Trophoblast cell (in vitro differentiated cells and primary cell): ENCODE measurements around the gene CCDC92.

ENCODE experiments used
- DNase-seq, 2 donors: peaks; one replicate each; pipeline ENCODE4 v3.0.0-alpha.2; 2016
- H2AFZ ChIP-seq: 2 replicates; pipeline ENCODE4 v1.6.1; 2013; ENCODE audit warnings: low read length, moderate library complexity, mild to moderate bottlenecking; ENCODE audit not compliant: insufficient read depth, poor library complexity
- H2AK5ac ChIP-seq: 2 replicates; pipeline ENCODE4 v1.6.1; 2013; ENCODE audit warnings: mild to moderate bottlenecking, low read length
- H2BK120ac ChIP-seq: 2 replicates; pipeline ENCODE4 v1.6.1; 2013; ENCODE audit warnings: low read length, mild to moderate bottlenecking, moderate library complexity; ENCODE audit not compliant: insufficient read depth, poor library complexity
- H2BK12ac ChIP-seq: 2 replicates; pipeline ENCODE4 v1.6.1; 2013; ENCODE audit warnings: mild to moderate bottlenecking, low read length, moderate library complexity
- H2BK5ac ChIP-seq: 2 replicates; pipeline ENCODE4 v1.6.1; 2013; ENCODE audit warnings: low read length, low read depth, moderate library complexity, mild to moderate bottlenecking; ENCODE audit not compliant: poor library complexity
- H3K14ac ChIP-seq: 2 replicates; pipeline ENCODE4 v1.6.1; 2013; ENCODE audit warnings: mild to moderate bottlenecking, low read length
- H3K18ac ChIP-seq: 2 replicates; pipeline ENCODE4 v1.6.1; 2013; ENCODE audit warnings: mild to moderate bottlenecking, low read length
- H3K23ac ChIP-seq: 2 replicates; pipeline ENCODE4 v1.6.1; 2013; ENCODE audit warnings: low read length
- H3K27ac ChIP-seq: 2 replicates; pipeline ENCODE4 v1.5.1; 2013; ENCODE audit warnings: low read depth, mild to moderate bottlenecking, inconsistent platforms, low read length, moderate library complexity
- H3K27me3 ChIP-seq: 2 replicates; pipeline ENCODE4 v1.6.1; 2013; ENCODE audit warnings: inconsistent platforms, mild to moderate bottlenecking, low read length, moderate library complexity; ENCODE audit not compliant: insufficient read depth
- H3K36me3 ChIP-seq, 2 experiments: 1 replicate in 1 of 2; 2 replicates in 1 of 2; pipeline ENCODE4 v1.6.1; 2013; ENCODE audit warnings: low read length in 2 of 2, mild to moderate bottlenecking in 2 of 2, moderate library complexity in 1 of 2; ENCODE audit not compliant: insufficient read depth in 2 of 2, control insufficient read depth in 1 of 2
- H3K4ac ChIP-seq: 2 replicates; pipeline ENCODE4 v1.6.1; 2013; ENCODE audit warnings: low read depth, mild to moderate bottlenecking, low read length, moderate library complexity
- H3K4me1 ChIP-seq, 2 experiments: 1 replicate in 1 of 2; 2 replicates in 1 of 2; pipeline ENCODE4 v1.6.1; 2013; ENCODE audit warnings: low read length in 2 of 2, mild to moderate bottlenecking in 2 of 2, moderate library complexity in 1 of 2; ENCODE audit not compliant: insufficient read depth in 2 of 2, control insufficient read depth in 1 of 2
- H3K4me2 ChIP-seq: 2 replicates; pipeline ENCODE4 v1.6.1; 2013; ENCODE audit warnings: inconsistent platforms, mild to moderate bottlenecking, low read length, moderate library complexity
- H3K4me3 ChIP-seq: 2 replicates; pipeline ENCODE4 v1.5.1; 2013; ENCODE audit warnings: mild to moderate bottlenecking, low read depth, low read length, inconsistent platforms
- H3K79me1 ChIP-seq: one replicate; pipeline ENCODE4 v1.6.1; 2013; ENCODE audit warnings: low read length
- H3K79me2 ChIP-seq: 2 replicates; pipeline ENCODE4 v1.6.1; 2013; ENCODE audit warnings: low read length, mild to moderate bottlenecking; ENCODE audit not compliant: control insufficient read depth, insufficient read depth, poor library complexity
- H3K9ac ChIP-seq: 2 replicates; pipeline ENCODE4 v1.6.1; 2013; ENCODE audit warnings: mild to moderate bottlenecking, low read length
- H3K9me3 ChIP-seq: 2 replicates; pipeline ENCODE4 v1.6.1; 2013; ENCODE audit warnings: low read depth, mild to moderate bottlenecking, control low read depth, inconsistent platforms, low read length; ENCODE audit not compliant: insufficient read depth
- H4K12ac ChIP-seq: 2 replicates; pipeline ENCODE4 v1.6.1; 2013; ENCODE audit warnings: low read depth, mild to moderate bottlenecking, low read length, moderate library complexity
- H4K8ac ChIP-seq: 2 replicates; pipeline ENCODE4 v1.6.1; 2013; ENCODE audit warnings: low read depth, mild to moderate bottlenecking, low read length, moderate library complexity
- H4K91ac ChIP-seq: one replicate; pipeline ENCODE4 v1.6.1; 2013; ENCODE audit warnings: low read depth, mild to moderate bottlenecking, low read length, moderate library complexity
- WGBS: extraction: QIAGEN DNeasy Blood & Tissue Kit; methylation state at CpG from one replicate; pipeline ENCODE4 v1.1.7; 2013; ENCODE audit warnings: missing lambda C conversion rate; ENCODE audit not compliant: insufficient read length, insufficient coverage; ENCODE audit errors: extremely low coverage; 5-methylcytosine and 5-hydroxymethylcytosine counted together

Gene CCDC92

GRCh38 chr12:123905319-123905925 lies 67.2 kb downstream of the CCDC92 start:
- H4K8ac ChIP-seq: no peak overlapping the region
- H3K4me3 ChIP-seq: no peak overlapping the region
- WGBS: no CpG with 5 or more reads among the region's 9 CpGs
- H3K79me2 ChIP-seq: peaks cover 2% of the 10 kb centered on the region
- no peak overlapping the region for H3K9ac ChIP-seq
- no peak overlapping the region for H3K23ac ChIP-seq
- H4K91ac ChIP-seq: no peak overlapping the region
- H3K27ac ChIP-seq: no peak overlapping the region
- no peak overlapping the region for H2AK5ac ChIP-seq
- H3K4me1 ChIP-seq: peaks cover 13 to 17% of the 10 kb centered on the region in 2 experiments
- H3K27me3 ChIP-seq: no peaks in the 10 kb centered on the region
- peaks cover 11% of the 10 kb centered on the region for H3K79me1 ChIP-seq
- no peak overlapping the region for H2BK120ac ChIP-seq
- no peak overlapping the region for H3K18ac ChIP-seq
- no peak overlapping the region for H2AFZ ChIP-seq
- H4K12ac ChIP-seq: no peak overlapping the region
- no peak overlapping the region for H3K4ac ChIP-seq
- no peaks in the 10 kb centered on the region for H3K36me3 ChIP-seq
- no peaks in the 10 kb centered on the region for H3K9me3 ChIP-seq
- H3K14ac ChIP-seq: no peak overlapping the region
- H3K4me2 ChIP-seq: no peak overlapping the region
- DNase-seq: peak; percentile 82 to 86
- H2BK12ac ChIP-seq: no peak overlapping the region
- H2BK5ac ChIP-seq: no peak overlapping the region

- Histone ChIP-seq H3K14ac (no peak overlapping the region), H2BK5ac (no peak overlapping the region), H3K4me1 (peaks cover 12 to 15% of the 10 kb centered on the region in 2 experiments), H4K12ac (no peak overlapping the region), H2AK5ac (no peak overlapping the region), H4K91ac (no peak overlapping the region), H2BK120ac (no peak overlapping the region), H2AFZ (no peak overlapping the region), H3K9ac (no peak overlapping the region), H3K4ac (no peak overlapping the region), H4K8ac (no peak overlapping the region), H3K79me2 (peaks cover 2% of the 10 kb centered on the region), H3K27ac (no peak overlapping the region), H3K4me3 (no peak overlapping the region), H3K79me1 (peaks cover 9% of the 10 kb centered on the region), H3K36me3 (no peaks in the 10 kb centered on the region), H2BK12ac (peak overlapping the region; percentile 16), H3K4me2 (no peak overlapping the region), H3K9me3 (no peaks in the 10 kb centered on the region), H3K27me3 (no peaks in the 10 kb centered on the region), H3K23ac (no peak overlapping the region), H3K18ac (no peak overlapping the region)
- no peak for DNase-seq
- WGBS: no CpG with 5 or more reads among the region's 22 CpGs
Observed at GRCh38 chr12:123903301-123904065, 69.1 kb downstream of the CCDC92 start.

GRCh38 chr12:123902821-123903220 lies 69.8 kb downstream of the CCDC92 start:
- Histone ChIP-seq H3K4me1 (peaks cover 8 to 9% of the 10 kb centered on the region in 2 experiments), H3K27ac (no peak overlapping the region), H3K9ac (no peak overlapping the region), H2BK12ac (no peak overlapping the region), H3K79me2 (no peaks in the 10 kb centered on the region), H3K23ac (no peak overlapping the region), H3K18ac (no peak overlapping the region), H3K27me3 (no peaks in the 10 kb centered on the region), H4K91ac (no peak overlapping the region), H3K9me3 (no peaks in the 10 kb centered on the region), H2BK5ac (no peak overlapping the region), H3K4me2 (no peak overlapping the region), H3K4me3 (no peak overlapping the region), H2AK5ac (no peak overlapping the region), H2BK120ac (no peak overlapping the region), H3K14ac (no peak overlapping the region), H3K4ac (no peak overlapping the region), H3K36me3 (no peaks in the 10 kb centered on the region), H3K79me1 (peaks cover 5% of the 10 kb centered on the region), H2AFZ (no peak overlapping the region), H4K8ac (no peak overlapping the region), H4K12ac (no peak overlapping the region)
- no CpG with 5 or more reads among the region's 13 CpGs for WGBS
- no peak for DNase-seq

- Histone ChIP-seq H3K14ac (no peak overlapping the region), H3K79me2 (no peaks in the 10 kb centered on the region), H2AFZ (no peak overlapping the region), H3K27ac (no peak overlapping the region), H2BK12ac (no peak overlapping the region), H3K9ac (no peak overlapping the region), H3K4me1 (peaks cover 0 to 2% of the 10 kb centered on the region in 2 experiments), H3K27me3 (no peaks in the 10 kb centered on the region), H3K18ac (no peak overlapping the region), H4K8ac (no peak overlapping the region), H2BK120ac (no peak overlapping the region), H3K4me2 (no peak overlapping the region), H3K36me3 (no peaks in the 10 kb centered on the region), H2BK5ac (no peak overlapping the region), H2AK5ac (no peak overlapping the region), H3K4ac (no peak overlapping the region), H3K23ac (no peak overlapping the region), H3K4me3 (no peak overlapping the region), H3K9me3 (no peaks in the 10 kb centered on the region), H4K12ac (no peak overlapping the region), H3K79me1 (no peaks in the 10 kb centered on the region), H4K91ac (no peak overlapping the region)
- no CpG with 5 or more reads among the region's 9 CpGs for WGBS
- DNase-seq: no peak
Observed at GRCh38 chr12:123900871-123901376, 71.7 kb downstream of the CCDC92 start.
